ENCODE results near the gene HMG20A. TPM values are rescaled to one million over a fixed set of nuclear protein-coding genes. Genes with fewer than 3 reads are reported as not detected.

Gene HMG20A
- total and polyA plus RNA-seq, 2 of the 13 experiments (the other 11 are each of a cell fraction or from before 2014, with no cell fraction given): 28.0 to 35.2 TPM

DNA sequence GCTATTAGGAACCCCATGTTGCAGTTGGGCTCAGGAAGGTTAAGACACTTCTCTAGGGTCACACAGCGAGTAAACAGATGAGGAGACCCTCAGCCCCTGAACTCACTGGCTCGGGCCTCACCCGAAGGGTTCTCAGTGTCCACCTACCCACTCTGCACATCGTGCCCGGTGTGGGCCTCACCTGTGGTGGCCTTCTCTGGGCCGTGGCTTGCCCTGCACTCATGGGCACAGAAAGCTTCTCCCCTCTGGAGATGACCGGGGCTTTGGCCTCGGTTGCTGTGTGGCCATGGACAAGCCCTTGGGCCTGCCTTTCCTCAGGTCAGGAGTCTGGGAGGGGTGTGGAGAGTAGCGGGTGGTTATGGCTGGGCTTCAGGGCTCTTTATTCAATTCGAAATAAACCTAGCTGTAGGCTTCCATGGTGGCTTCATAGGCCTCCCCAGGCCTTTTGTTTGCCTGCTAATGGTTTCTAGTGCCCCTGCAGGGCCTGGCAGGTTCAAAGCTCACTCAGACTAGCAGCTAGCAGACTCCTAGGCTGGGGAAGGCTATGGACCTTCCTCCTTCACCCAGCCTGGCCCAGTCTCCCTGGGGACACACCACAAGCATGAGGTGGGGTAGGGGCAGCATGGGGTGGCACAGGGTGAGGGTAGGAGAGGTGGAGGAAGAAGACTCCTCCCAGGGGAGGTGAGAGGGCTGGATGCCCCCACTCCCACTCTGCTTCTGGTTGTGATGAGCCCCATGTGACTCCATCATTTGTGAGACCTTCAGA, 108.9 kb downstream of the HMG20A start:
- Histone ChIP-seq H3K36me3 (replicated peaks in 1 of 2; ENCODE audit: control insufficient read depth in 1 of 2, insufficient read depth in 2 of 2, low read length in 2 of 2) (no peaks in the 10 kb centered on the region), H3K9me3 (ENCODE audit: low read length) (no peaks in the 10 kb centered on the region), H4K20me1 (ENCODE audit: insufficient read depth, low read length) (no peaks in the 10 kb centered on the region), H3K4me3 (replicated peaks in 1 of 3; ENCODE audit: insufficient read depth in 1 of 3, low read depth in 2 of 3, low read length in 3 of 3) (no peak overlapping the region), H2AFZ (ENCODE audit: low read length) (no peak overlapping the region), H3K4me1 (ENCODE audit: insufficient read depth, low read length) (peaks cover 77% of the 10 kb centered on the region), H3K9ac (ENCODE audit: insufficient read depth, low read depth, low read length) (peak overlapping the region; percentile 58), H3K79me2 (ENCODE audit: insufficient read depth, low read length) (no peaks in the 10 kb centered on the region), H3K27ac (ENCODE audit: extremely low read length, insufficient read depth, low read length) (peak overlapping the region; percentile 29), H3K4me2 (ENCODE audit: low read depth, low read length) (peak overlapping the region; percentile 30), H3K27me3 (ENCODE audit: control insufficient read depth in 1 of 2, insufficient read depth in 2 of 2, low read length in 2 of 2) (no peaks in the 10 kb centered on the region)
- ATAC-seq (peak; percentile 42), DNase-seq (ENCODE audit: low spot score) (peak; percentile 50), FAIRE-seq (peak; percentile 32)
- BruUV-seq (replicated peaks): no TSS peak
- POLR2A ChIA-PET: interaction anchor here (0.9 to 3.8 kb wide), 3 partner anchors 14 to 21 kb away, joined by 4 to 19 read pairs (median 11); no protein-coding TSS in a partner anchor
- CTCF ChIA-PET (ENCODE audit: low intra/inter-chr PET ratio, low total read pairs): no interaction called here
- intact Hi-C loops (cut with micrococcal nuclease; ENCODE audit: unreplicated experiment): no loop called here
- in situ Hi-C loops (cut with HindIII; ENCODE audit: extremely low pct_ligation_motif_present, low pct_unique_long_range_greater_than_20kb): no loop called here
- WGBS (ENCODE audit: low lambda C conversion rate): 64% methylated on average over 5 of the region's 10 CpGs
- 0 out of 2 replicates have a peak, but pooled peaks have one; percentile 19 for TF ChIP-seq REPIN1 (CRISPR knock-in tag; IDR thresholded peaks at IDR 0.05; ENCODE audit: borderline replicate concordance, low read depth)
- TF ChIP-seq HIC2 (CRISPR knock-in tag; IDR thresholded peaks at IDR 0.05; ENCODE audit: low read depth): 0 out of 2 replicates have a peak, but pooled peaks have one; percentile 22
- no peak for TF ChIP-seq ZFYVE20 (CRISPR knock-in tag; IDR thresholded peaks at IDR 0.05; ENCODE audit: borderline replicate concordance, low read depth)
- no peak for TF ChIP-seq TEAD2 (CRISPR knock-in tag; IDR thresholded peaks at IDR 0.05)
- TF ChIP-seq GRHL1 (CRISPR knock-in tag; conservative IDR thresholded peaks at IDR 0.05): no peak
- TF ChIP-seq ZNF282 (IDR thresholded peaks at IDR 0.05; ENCODE audit: partially characterized antibody): no peak
- peak; percentile 66 for TF ChIP-seq ZFX (CRISPR knock-in tag; IDR thresholded peaks at IDR 0.05; ENCODE audit: low read depth)
- 0 out of 2 replicates have a peak, but pooled peaks have one; percentile 10 for TF ChIP-seq ZFP91 (CRISPR knock-in tag; IDR thresholded peaks at IDR 0.05; ENCODE audit: borderline replicate concordance)
- TF ChIP-seq, protein P1, sequence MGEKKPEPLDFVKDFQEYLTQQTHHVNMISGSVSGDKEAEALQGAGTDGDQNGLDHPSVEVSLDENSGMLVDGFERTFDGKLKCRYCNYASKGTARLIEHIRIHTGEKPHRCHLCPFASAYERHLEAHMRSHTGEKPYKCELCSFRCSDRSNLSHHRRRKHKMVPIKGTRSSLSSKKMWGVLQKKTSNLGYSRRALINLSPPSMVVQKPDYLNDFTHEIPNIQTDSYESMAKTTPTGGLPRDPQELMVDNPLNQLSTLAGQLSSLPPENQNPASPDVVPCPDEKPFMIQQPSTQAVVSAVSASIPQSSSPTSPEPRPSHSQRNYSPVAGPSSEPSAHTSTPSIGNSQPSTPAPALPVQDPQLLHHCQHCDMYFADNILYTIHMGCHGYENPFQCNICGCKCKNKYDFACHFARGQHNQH (CRISPR knock-in tag; IDR thresholded peaks at IDR 0.05): 0 out of 2 replicates have a peak, but pooled peaks have one; percentile 25
- TF ChIP-seq ZBTB37 (CRISPR knock-in tag; IDR thresholded peaks at IDR 0.05): no peak
- peak; percentile 72; the same call in 1 of the 2 replicates for TF ChIP-seq ZMYM3 (CRISPR knock-in tag; IDR thresholded peaks at IDR 0.05)
- peak; percentile 77 for TF ChIP-seq HNF4A (CRISPR knock-in tag; IDR thresholded peaks at IDR 0.05)

All from HepG2 (cell line).